ENCODE results near the gene HCRT.

Gene HCRT

GRCh38 chr17:42138749-42139492, 46.3 kb downstream of the HCRT start:
- no peak for DNase-seq (ENCODE audit: low read depth)
- no peak for TF ChIP-seq CTCF (IDR thresholded peaks at IDR 0.05; ENCODE audit: insufficient read depth, low read depth, low read length, missing control alignments)
- H3K4me3 ChIP-seq (ENCODE audit: low read depth, low read length): no peak overlapping the region

- H3K4me3 ChIP-seq (ENCODE audit: low read depth, low read length): no peak overlapping the region
- no peak for TF ChIP-seq CTCF (IDR thresholded peaks at IDR 0.05; ENCODE audit: insufficient read depth, low read depth, low read length, missing control alignments)
- DNase-seq (ENCODE audit: low read depth): no peak
Observed at GRCh38 chr17:42136654-42137051, 48.6 kb downstream of the HCRT start.

- TF ChIP-seq CTCF (IDR thresholded peaks at IDR 0.05; ENCODE audit: insufficient read depth, low read depth, low read length, missing control alignments): no peak
- H3K4me3 ChIP-seq (ENCODE audit: low read depth, low read length): no peak overlapping the region
- DNase-seq (ENCODE audit: low read depth): no peak
Observed at GRCh38 chr17:42135664-42136653, 49.3 kb downstream of the HCRT start.

GRCh38 chr17:42135151-42135550, 50.1 kb downstream of the HCRT start:
- DNase-seq (ENCODE audit: low read depth): no peak
- no peak overlapping the region for H3K4me3 ChIP-seq (ENCODE audit: low read depth, low read length)

More at GRCh38 chr17:42135151-42135550, 50.1 kb downstream of the HCRT start:
- no peak for TF ChIP-seq CTCF (IDR thresholded peaks at IDR 0.05; ENCODE audit: insufficient read depth, low read depth, low read length, missing control alignments)

Measured in GM12865 (cell line).